ENCODE data around the gene CALD1. TPM values are rescaled to one million over a fixed set of nuclear protein-coding genes. Genes with fewer than 3 reads are reported as not detected.
A peak's percentile ranks its signal among the peaks of the same experiment; 100 is the strongest.

The CALD1 gene
- total RNA-seq, 1 experiment from 2014 or later: 147 TPM

DNA sequence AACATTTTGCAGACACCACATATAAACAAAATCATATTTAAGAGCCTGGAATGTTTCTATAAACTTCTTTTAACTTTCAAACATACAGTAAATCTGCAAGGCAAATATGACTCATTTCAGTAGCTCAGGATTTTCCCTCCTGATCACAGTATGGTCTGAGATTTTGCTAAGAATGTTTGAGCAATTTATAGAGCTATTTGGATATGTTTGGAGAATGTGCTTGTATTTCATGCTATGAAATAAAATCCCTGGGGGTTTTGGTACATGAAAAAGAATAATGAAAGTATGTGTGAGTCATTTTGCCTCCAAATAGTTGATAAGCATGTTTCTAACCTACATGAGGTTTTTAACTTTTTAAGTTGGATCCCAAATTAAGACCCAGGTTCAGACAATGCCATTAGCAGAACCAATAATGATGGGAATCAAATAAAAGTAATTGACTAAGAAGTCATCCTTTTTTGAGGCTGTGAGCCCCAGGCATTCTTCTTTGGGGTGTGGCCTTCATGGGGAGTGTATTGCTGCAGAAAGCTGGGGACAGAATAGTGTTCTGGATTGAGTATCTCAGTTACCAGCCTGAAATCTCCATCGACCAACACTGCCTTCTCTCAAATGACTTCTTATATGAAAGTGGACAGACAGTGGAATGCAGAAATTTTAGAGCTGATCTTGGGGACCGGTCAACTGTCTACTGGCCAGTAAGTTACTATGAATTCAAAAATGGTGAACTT lies 140.8 kb downstream of the CALD1 start:
- ChIA-PET CTCF (no interaction called here), POLR2A (no interaction called here)
- H3K9me3 Mint-ChIP-seq: no peaks in the 10 kb centered on the region
- H3K4me3 Mint-ChIP-seq: no peak overlapping the region
- TF ChIP-seq KAT7 (CRISPR knock-in tag; IDR thresholded peaks at IDR 0.05; ENCODE audit: borderline replicate concordance) (no peak), CBFB (CRISPR knock-in tag; IDR thresholded peaks at IDR 0.05; ENCODE audit: low read depth) (no peak), ZNF263 (CRISPR knock-in tag; IDR thresholded peaks at IDR 0.05; ENCODE audit: low read depth) (no peak)
- TF ChIP-seq, protein P1, sequence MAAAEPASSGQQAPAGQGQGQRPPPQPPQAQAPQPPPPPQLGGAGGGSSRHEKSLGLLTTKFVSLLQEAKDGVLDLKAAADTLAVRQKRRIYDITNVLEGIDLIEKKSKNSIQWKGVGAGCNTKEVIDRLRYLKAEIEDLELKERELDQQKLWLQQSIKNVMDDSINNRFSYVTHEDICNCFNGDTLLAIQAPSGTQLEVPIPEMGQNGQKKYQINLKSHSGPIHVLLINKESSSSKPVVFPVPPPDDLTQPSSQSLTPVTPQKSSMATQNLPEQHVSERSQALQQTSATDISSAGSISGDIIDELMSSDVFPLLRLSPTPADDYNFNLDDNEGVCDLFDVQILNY (CRISPR knock-in tag; IDR thresholded peaks at IDR 0.05): no peak
- TF ChIP-seq, protein P2, sequence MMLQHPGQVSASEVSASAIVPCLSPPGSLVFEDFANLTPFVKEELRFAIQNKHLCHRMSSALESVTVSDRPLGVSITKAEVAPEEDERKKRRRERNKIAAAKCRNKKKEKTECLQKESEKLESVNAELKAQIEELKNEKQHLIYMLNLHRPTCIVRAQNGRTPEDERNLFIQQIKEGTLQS (CRISPR knock-in tag; conservative IDR thresholded peaks at IDR 0.05): no peak
- no peaks in the 10 kb centered on the region for H3K27me3 Mint-ChIP-seq (ENCODE audit: low read depth)
- peak overlapping the region; percentile 22; the same call in 1 of the 2 replicates for H3K27ac Mint-ChIP-seq
- 0 out of 2 replicates have a peak, but pooled peaks cover 2% of the 10 kb centered on the region for H3K4me1 Mint-ChIP-seq
- H3K36me3 Mint-ChIP-seq: 0 out of 2 replicates have a peak, but pooled peaks cover 3% of the 10 kb centered on the region
- ATAC-seq: no peak
- no peak for DNase-seq (ENCODE audit: low spot score)

DNA sequence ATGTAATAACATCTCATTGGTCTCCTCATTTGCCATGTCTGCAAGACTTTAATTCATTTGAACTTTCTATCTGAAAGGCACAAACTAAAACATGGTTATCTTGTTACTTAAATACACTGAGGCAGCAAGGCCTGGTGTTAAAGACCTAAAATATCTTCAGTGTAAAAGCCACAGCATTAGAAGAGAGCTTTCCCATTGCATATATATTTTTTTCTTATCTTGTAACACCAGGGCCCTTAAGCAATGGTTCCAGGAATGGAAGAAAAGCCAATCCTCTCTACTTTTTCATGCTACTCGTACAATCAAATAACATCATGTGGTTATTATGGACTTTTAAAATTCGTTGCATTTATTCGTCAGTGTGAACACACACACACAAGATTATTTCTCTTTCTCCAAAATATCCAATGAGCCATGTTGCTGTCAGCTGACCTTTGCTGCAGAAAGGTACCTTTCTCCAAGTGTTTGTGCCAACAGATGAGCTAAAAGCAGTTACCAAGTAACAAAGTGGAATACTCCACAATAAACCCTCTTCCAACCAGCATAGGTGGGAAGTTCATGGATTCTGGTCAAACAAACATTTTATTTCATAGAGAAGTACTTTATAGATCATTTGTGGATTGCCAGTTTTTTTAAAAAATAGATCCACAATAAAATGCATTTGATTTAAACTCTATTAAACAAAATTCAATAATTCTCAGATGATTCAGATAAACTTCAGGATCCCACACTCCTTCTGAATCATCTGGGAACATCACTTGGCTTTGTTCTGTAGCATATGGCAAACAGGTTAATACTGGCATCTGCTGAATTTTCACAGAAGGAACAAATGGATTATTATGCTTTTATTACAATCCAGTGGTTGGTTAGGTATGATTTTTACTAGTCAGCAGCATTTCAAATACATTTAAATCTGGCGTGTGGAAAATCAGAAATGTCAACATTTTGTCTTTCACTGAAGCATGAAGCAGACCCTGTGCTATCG lies 143.6 kb downstream of the CALD1 start:
- ChIA-PET POLR2A (no interaction called here), CTCF (no interaction called here)
- TF ChIP-seq RELA (CRISPR knock-in tag; IDR thresholded peaks at IDR 0.05; ENCODE audit: borderline replicate concordance) (no peak), GRHL2 (CRISPR knock-in tag; IDR thresholded peaks at IDR 0.05; ENCODE audit: insufficient replicate concordance, severe bottlenecking) (no peak), MXD4 (CRISPR knock-in tag; IDR thresholded peaks at IDR 0.05; ENCODE audit: borderline replicate concordance) (no peak), CREB1 (CRISPR knock-in tag; IDR thresholded peaks at IDR 0.05) (no peak), ZNF219 (CRISPR knock-in tag; IDR thresholded peaks at IDR 0.05; ENCODE audit: borderline replicate concordance) (no peak)
- Mint-ChIP-seq H3K4me1 (peaks cover 6% of the 10 kb centered on the region; the same call in 1 of the 2 replicates), H3K36me3 (0 out of 2 replicates have a peak, but pooled peaks cover 3% of the 10 kb centered on the region), H3K9me3 (no peaks in the 10 kb centered on the region), H3K27ac (no peak overlapping the region), H3K4me3 (no peak overlapping the region), H3K27me3 (ENCODE audit: low read depth) (no peaks in the 10 kb centered on the region)
- ATAC-seq: no peak
- DNase-seq (ENCODE audit: low spot score): no peak

DNA sequence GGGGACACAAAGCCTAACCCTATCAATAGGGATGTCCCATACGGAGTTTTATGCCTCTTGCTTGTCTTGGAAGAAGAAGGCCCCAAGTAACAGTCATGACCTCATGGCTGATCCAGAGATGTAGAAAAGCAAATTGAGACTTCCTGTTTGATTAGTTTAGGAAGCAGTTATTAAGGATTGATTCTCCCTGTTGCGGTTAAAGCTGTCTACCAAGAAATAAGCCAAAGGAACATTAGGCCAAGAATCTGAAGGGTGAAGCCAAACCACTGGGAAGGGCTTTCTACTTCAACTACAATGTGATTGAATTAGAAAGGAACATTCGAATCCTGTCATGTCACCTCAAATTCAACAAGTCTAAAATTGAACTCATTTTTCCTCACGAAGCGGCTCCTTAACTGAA lies 146.3 kb downstream of the CALD1 start:
- ChIA-PET CTCF (no interaction called here), POLR2A (no interaction called here)
- DNase-seq (ENCODE audit: low spot score) (no peak), ATAC-seq (no peak)
- Mint-ChIP-seq H3K9me3 (no peaks in the 10 kb centered on the region), H3K27ac (no peak overlapping the region), H3K36me3 (peaks cover 18% of the 10 kb centered on the region), H3K4me3 (no peak overlapping the region), H3K4me1 (peaks cover 6% of the 10 kb centered on the region; the same call in 1 of the 2 replicates), H3K27me3 (ENCODE audit: low read depth) (no peaks in the 10 kb centered on the region)
- TF ChIP-seq ZNF121 (CRISPR knock-in tag; IDR thresholded peaks at IDR 0.05) (no peak), ZNF671 (CRISPR knock-in tag; IDR thresholded peaks at IDR 0.05) (no peak), SOX15 (CRISPR knock-in tag; IDR thresholded peaks at IDR 0.05) (no peak), ZNF263 (CRISPR knock-in tag; IDR thresholded peaks at IDR 0.05; ENCODE audit: low read depth) (no peak), EMX1 (CRISPR knock-in tag; IDR thresholded peaks at IDR 0.05) (no peak)

DNA sequence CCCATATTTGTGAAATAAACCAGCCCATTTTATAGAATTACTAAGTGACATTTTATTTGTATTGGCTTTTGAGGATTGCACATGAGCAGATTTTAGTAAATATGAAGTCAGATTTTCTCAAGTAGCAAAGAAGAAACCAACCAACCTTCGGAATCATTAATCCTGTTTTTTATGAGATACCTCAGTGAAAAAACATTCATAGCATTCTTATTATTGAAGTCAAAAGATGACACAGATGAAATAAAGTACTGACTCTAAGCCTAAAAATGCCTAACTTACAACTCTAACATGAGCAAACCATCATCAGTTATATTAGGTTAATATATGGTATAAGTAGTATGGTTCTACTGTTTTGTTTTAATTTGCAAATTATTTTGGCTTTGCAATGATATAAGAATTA lies 147.0 kb downstream of the CALD1 start:
- H3K27me3 Mint-ChIP-seq (ENCODE audit: low read depth): no peaks in the 10 kb centered on the region
- no peak overlapping the region for H3K4me3 Mint-ChIP-seq
- peaks cover 16% of the 10 kb centered on the region for H3K36me3 Mint-ChIP-seq
- ChIA-PET POLR2A (no interaction called here), CTCF (no interaction called here)
- H3K4me1 Mint-ChIP-seq: peaks cover 6% of the 10 kb centered on the region; the same call in 1 of the 2 replicates
- no peak overlapping the region for H3K27ac Mint-ChIP-seq
- no peaks in the 10 kb centered on the region for H3K9me3 Mint-ChIP-seq
- DNase-seq (ENCODE audit: low spot score) (no peak), ATAC-seq (no peak)
- TF ChIP-seq EMX1 (CRISPR knock-in tag; IDR thresholded peaks at IDR 0.05): no peak
- TF ChIP-seq, protein P3, sequence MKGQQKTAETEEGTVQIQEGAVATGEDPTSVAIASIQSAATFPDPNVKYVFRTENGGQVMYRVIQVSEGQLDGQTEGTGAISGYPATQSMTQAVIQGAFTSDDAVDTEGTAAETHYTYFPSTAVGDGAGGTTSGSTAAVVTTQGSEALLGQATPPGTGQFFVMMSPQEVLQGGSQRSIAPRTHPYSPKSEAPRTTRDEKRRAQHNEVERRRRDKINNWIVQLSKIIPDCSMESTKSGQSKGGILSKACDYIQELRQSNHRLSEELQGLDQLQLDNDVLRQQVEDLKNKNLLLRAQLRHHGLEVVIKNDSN (CRISPR knock-in tag; IDR thresholded peaks at IDR 0.05): no peak
- TF ChIP-seq, protein P4, sequence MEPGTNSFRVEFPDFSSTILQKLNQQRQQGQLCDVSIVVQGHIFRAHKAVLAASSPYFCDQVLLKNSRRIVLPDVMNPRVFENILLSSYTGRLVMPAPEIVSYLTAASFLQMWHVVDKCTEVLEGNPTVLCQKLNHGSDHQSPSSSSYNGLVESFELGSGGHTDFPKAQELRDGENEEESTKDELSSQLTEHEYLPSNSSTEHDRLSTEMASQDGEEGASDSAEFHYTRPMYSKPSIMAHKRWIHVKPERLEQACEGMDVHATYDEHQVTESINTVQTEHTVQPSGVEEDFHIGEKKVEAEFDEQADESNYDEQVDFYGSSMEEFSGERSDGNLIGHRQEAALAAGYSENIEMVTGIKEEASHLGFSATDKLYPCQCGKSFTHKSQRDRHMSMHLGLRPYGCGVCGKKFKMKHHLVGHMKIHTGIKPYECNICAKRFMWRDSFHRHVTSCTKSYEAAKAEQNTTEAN (CRISPR knock-in tag; IDR thresholded peaks at IDR 0.05): no peak
- TF ChIP-seq IRF2 (CRISPR knock-in tag; IDR thresholded peaks at IDR 0.05; ENCODE audit: borderline replicate concordance, low read depth): no peak
- no peak for TF ChIP-seq SMAD3 (CRISPR knock-in tag; IDR thresholded peaks at IDR 0.05; ENCODE audit: borderline replicate concordance)
- TF ChIP-seq, protein P5, sequence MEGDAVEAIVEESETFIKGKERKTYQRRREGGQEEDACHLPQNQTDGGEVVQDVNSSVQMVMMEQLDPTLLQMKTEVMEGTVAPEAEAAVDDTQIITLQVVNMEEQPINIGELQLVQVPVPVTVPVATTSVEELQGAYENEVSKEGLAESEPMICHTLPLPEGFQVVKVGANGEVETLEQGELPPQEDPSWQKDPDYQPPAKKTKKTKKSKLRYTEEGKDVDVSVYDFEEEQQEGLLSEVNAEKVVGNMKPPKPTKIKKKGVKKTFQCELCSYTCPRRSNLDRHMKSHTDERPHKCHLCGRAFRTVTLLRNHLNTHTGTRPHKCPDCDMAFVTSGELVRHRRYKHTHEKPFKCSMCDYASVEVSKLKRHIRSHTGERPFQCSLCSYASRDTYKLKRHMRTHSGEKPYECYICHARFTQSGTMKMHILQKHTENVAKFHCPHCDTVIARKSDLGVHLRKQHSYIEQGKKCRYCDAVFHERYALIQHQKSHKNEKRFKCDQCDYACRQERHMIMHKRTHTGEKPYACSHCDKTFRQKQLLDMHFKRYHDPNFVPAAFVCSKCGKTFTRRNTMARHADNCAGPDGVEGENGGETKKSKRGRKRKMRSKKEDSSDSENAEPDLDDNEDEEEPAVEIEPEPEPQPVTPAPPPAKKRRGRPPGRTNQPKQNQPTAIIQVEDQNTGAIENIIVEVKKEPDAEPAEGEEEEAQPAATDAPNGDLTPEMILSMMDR (IDR thresholded peaks at IDR 0.05): no peak
- TF ChIP-seq ZNF263 (CRISPR knock-in tag; IDR thresholded peaks at IDR 0.05; ENCODE audit: low read depth): no peak
- TF ChIP-seq, protein P6, sequence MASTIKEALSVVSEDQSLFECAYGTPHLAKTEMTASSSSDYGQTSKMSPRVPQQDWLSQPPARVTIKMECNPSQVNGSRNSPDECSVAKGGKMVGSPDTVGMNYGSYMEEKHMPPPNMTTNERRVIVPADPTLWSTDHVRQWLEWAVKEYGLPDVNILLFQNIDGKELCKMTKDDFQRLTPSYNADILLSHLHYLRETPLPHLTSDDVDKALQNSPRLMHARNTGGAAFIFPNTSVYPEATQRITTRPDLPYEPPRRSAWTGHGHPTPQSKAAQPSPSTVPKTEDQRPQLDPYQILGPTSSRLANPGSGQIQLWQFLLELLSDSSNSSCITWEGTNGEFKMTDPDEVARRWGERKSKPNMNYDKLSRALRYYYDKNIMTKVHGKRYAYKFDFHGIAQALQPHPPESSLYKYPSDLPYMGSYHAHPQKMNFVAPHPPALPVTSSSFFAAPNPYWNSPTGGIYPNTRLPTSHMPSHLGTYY (CRISPR knock-in tag; IDR thresholded peaks at IDR 0.05): no peak
- no peak for TF ChIP-seq NFE2L1 (CRISPR knock-in tag; IDR thresholded peaks at IDR 0.05)

Data from WTC11 (cell line).